Neural progenitor cell (in vitro differentiated cells): Measurements from ENCODE around the gene EAF2. TPM values are rescaled to one million over a fixed set of nuclear protein-coding genes. Genes with fewer than 3 reads are reported as not detected.

Experiments
- DNase-seq: peaks from one replicate; pipeline ENCODE4 v3.0.0-alpha.2; 2016; ENCODE audit warnings: low spot score
- H2AFZ ChIP-seq: fragments of 200-600 bp; sonication (generic); replicated peaks from 2 replicates; pipeline ENCODE4 v1.6.1; 2016; ENCODE audit warnings: antibody characterized with exemption
- H3F3A ChIP-seq: fragments of 200-600 bp; sonication (generic); 2 replicates; pipeline ENCODE4 v1.6.1; 2016; ENCODE audit warnings: antibody characterized with exemption, low read depth
- H3K27ac ChIP-seq: fragments of 200-600 bp; sonication (generic); 2 replicates; pipeline ENCODE4 v1.5.1; 2016; ENCODE audit warnings: mild to moderate bottlenecking
- H3K27me3 ChIP-seq: fragments of 200-600 bp; sonication (generic); 2 replicates; pipeline ENCODE4 v1.6.1; 2016; ENCODE audit warnings: mild to moderate bottlenecking, moderate library complexity
- H3K36me3 ChIP-seq: fragments of 200-600 bp; sonication (generic); 2 replicates; pipeline ENCODE4 v1.5.1; 2016
- H3K4me1 ChIP-seq: fragments of 200-600 bp; sonication (generic); 2 replicates; pipeline ENCODE4 v1.6.1; 2016; ENCODE audit warnings: mixed run types
- H3K4me2 ChIP-seq: fragments of 200-600 bp; sonication (generic); 2 replicates; pipeline ENCODE4 v1.6.1; 2016
- H3K4me3 ChIP-seq: fragments of 200-600 bp; sonication (generic); 2 replicates; pipeline ENCODE4 v1.5.1; 2016
- H3K79me2 ChIP-seq: fragments of 200-600 bp; sonication (generic); 2 replicates; pipeline ENCODE4 v1.6.1; 2016; ENCODE audit warnings: low read depth
- H3K9ac ChIP-seq: fragments of 200-600 bp; sonication (generic); 2 replicates; pipeline ENCODE4 v1.6.1; 2016
- H3K9me3 ChIP-seq: fragments of 200-600 bp; sonication (generic); 2 replicates; pipeline ENCODE4 v1.5.1; 2016; ENCODE audit warnings: low read depth
- H4K20me1 ChIP-seq: fragments of 200-600 bp; sonication (generic); 2 replicates; pipeline ENCODE4 v1.6.1; 2016; ENCODE audit warnings: low read depth
- H3K27ac Mint-ChIP-seq: 3 replicates; pipeline ENCODE4 v1.8.0; 2021; ENCODE audit warnings: mixed read lengths
- H3K27me3 Mint-ChIP-seq: 2 replicates; pipeline ENCODE4 v1.8.0; 2022; ENCODE audit warnings: low read depth, mild to moderate bottlenecking, inconsistent platforms, moderate library complexity, mixed read lengths; ENCODE audit not compliant: insufficient read depth
- H3K36me3 Mint-ChIP-seq: 3 replicates; pipeline ENCODE4 v1.8.0; 2021; ENCODE audit warnings: mixed read lengths
- H3K4me1 Mint-ChIP-seq: 3 replicates; pipeline ENCODE4 v1.8.0; 2021; ENCODE audit warnings: mixed read lengths
- H3K4me3 Mint-ChIP-seq: 3 replicates; pipeline ENCODE4 v1.8.0; 2021; ENCODE audit warnings: mild to moderate bottlenecking, moderate library complexity, mixed read lengths
- H3K9me3 Mint-ChIP-seq: 3 replicates; pipeline ENCODE4 v1.8.0; 2020; ENCODE audit warnings: mixed read lengths
- EZH2 ChIP-seq: fragments of 200-600 bp; sonication (generic); IDR thresholded peaks from 2 replicates; pipeline ENCODE4 v1.6.1; 2017; ENCODE audit warnings: antibody characterized with exemption, mild to moderate bottlenecking, moderate library complexity
- EZH2phosphoT487 ChIP-seq: fragments of 200-600 bp; sonication (generic); IDR thresholded peaks from 2 replicates; pipeline ENCODE4 v1.6.1; 2017; ENCODE audit warnings: antibody characterized with exemption
- total RNA-seq: library from RNA; depleted of rRNA; stranded (reverse); fragments of >200 nt; gene quantifications from 2 replicates; pipeline ENCODE4 v1.2.3, GENCODE V29; 2015; ENCODE audit warnings: low replicate concordance
- TF ChIP-seq, protein P1 (sequence below): fragments of 200-600 bp; sonication (generic); IDR thresholded peaks from 2 replicates; pipeline ENCODE4 v1.5.1; 2017; ENCODE audit warnings: antibody characterized with exemption, mild to moderate bottlenecking

The EAF2 gene
- total RNA-seq, 1 donor from 2014 or later: 8.5 TPM

DNA sequence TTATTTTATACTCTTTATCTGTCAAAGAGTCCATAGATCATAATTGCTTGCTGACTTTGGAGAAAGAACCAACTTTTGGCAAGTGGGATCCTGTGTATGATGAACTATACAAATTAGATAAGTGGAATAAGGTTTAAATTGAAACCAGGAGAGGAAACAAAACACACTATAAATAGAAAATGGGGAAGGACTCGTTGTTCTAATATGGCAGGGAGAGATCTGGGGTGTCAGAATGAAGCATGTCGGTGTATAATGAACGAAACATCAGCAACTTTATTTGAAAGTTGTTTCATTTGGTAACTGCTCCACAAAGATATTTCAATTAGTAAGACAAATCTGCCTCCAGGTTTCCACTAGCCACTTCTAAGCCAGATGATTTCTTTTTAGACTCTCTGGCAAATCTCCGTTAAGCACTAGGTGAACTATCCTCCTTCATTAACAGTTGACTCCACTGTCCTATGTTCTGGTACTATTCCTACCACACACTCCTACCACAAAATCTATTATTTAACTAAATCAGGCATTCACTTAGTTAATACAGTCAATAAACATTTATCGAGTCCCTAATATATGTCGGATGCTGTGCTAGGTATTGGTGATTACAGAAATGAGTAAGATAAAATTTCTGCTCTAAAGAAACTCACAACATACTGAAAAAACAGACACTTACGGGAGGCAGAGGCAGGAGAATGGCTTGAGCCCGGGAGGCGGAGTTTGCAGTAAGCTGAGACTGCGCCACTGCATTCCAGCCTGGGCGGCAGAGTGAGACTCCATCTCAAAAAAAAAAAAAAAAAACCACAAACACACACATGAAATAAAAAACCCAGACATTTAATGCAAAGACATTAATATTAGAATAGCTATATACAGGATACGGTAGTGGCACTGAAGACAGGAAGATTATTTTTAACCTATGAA lies 79.3 kb downstream of the EAF2 start:
- Histone ChIP-seq H3F3A (no peaks in the 10 kb centered on the region), H3K4me2 (peak overlapping the region; percentile 66), H3K27ac (no peak overlapping the region), H3K4me3 (no peak overlapping the region), H2AFZ (peak overlapping the region; percentile 83), H3K9me3 (no peaks in the 10 kb centered on the region), H3K27me3 (no peaks in the 10 kb centered on the region), H3K4me1 (peaks cover 28% of the 10 kb centered on the region), H3K79me2 (no peaks in the 10 kb centered on the region), H3K9ac (no peak overlapping the region), H4K20me1 (no peaks in the 10 kb centered on the region), H3K36me3 (no peaks in the 10 kb centered on the region)
- Mint-ChIP-seq H3K9me3 (no peaks in the 10 kb centered on the region), H3K4me1 (peaks cover 4% of the 10 kb centered on the region), H3K27me3 (no peaks in the 10 kb centered on the region), H3K4me3 (no peak overlapping the region), H3K27ac (no peak overlapping the region), H3K36me3 (peaks cover 2% of the 10 kb centered on the region)
- DNase-seq: peak; percentile 54
- TF ChIP-seq EZH2 (no peak), EZH2phosphoT487 (no peak)
- TF ChIP-seq, protein P1, sequence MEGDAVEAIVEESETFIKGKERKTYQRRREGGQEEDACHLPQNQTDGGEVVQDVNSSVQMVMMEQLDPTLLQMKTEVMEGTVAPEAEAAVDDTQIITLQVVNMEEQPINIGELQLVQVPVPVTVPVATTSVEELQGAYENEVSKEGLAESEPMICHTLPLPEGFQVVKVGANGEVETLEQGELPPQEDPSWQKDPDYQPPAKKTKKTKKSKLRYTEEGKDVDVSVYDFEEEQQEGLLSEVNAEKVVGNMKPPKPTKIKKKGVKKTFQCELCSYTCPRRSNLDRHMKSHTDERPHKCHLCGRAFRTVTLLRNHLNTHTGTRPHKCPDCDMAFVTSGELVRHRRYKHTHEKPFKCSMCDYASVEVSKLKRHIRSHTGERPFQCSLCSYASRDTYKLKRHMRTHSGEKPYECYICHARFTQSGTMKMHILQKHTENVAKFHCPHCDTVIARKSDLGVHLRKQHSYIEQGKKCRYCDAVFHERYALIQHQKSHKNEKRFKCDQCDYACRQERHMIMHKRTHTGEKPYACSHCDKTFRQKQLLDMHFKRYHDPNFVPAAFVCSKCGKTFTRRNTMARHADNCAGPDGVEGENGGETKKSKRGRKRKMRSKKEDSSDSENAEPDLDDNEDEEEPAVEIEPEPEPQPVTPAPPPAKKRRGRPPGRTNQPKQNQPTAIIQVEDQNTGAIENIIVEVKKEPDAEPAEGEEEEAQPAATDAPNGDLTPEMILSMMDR: no peak

DNA sequence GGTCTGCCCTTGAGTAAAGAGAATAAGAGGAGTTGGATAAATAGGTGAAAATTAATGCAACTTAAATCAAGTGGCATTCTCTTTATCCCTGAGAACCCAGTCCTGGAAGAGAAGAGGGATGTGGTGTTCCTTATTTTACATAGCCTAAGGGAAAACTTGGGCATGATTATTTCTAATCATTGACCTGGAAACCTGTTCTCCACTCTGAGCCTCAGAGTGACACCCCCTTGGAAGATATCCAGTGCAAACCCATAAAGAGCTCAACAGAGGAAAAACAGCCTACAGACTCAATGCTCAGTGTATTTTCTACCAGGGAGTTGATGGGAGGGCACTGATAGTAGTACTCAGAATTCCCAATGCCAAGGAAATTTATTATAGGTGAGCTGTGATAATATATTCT lies 81.2 kb downstream of the EAF2 start:
- DNase-seq: no peak
- no peaks in the 10 kb centered on the region for H3K79me2 ChIP-seq

DNA sequence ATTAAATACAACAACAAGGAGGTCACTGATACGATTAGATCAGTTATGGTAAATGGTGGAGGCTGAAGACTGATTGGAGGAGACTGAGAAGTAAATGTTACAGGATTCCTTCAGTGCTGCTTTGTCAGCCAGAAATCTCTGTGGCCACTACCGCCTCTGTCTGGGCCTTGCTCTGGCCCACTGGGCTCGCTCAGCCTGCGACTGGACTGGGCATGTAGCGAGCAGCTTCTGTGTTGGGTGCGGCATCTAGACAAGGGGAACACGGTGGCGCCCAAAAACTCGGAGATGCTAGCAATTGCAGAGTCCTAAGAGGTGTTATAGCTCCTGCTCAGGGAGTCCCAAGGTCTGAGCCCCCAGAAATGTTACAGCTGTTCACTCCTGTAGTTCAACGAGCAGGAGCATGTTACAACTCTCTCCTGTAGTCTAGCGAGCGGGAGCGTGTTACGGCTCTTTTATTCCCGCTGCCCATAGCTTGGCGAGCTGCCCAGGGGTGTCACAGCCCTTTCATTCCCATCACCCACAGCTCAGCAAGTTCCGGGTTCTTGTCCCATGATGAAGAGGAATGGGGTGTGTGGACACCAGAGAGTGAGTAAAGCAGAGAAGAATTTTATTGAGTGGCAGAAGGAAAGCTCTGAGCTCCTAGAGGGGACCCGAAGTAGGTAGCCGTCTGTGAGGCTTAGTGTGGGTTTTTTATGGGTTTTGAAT lies 83.9 kb downstream of the EAF2 start:
- no peak overlapping the region for H3K4me3 Mint-ChIP-seq
- no peak overlapping the region for H3K27ac Mint-ChIP-seq

More for the DNA sequence above, 81.2 kb downstream of the EAF2 start:
- Mint-ChIP-seq H3K27ac (no peak overlapping the region), H3K36me3 (no peaks in the 10 kb centered on the region), H3K4me1 (peaks cover 4% of the 10 kb centered on the region), H3K9me3 (no peaks in the 10 kb centered on the region), H3K4me3 (no peak overlapping the region), H3K27me3 (no peaks in the 10 kb centered on the region)
- no peak for TF ChIP-seq EZH2phosphoT487
- no peak for TF ChIP-seq EZH2
- TF ChIP-seq, protein P1: no peak
- H3K4me2 ChIP-seq: no peak overlapping the region
- H2AFZ ChIP-seq: no peak overlapping the region
- no peaks in the 10 kb centered on the region for H3K9me3 ChIP-seq
- no peaks in the 10 kb centered on the region for H4K20me1 ChIP-seq
- H3K27ac ChIP-seq: no peak overlapping the region
- H3K36me3 ChIP-seq: no peaks in the 10 kb centered on the region
- no peak overlapping the region for H3K4me3 ChIP-seq
- H3K4me1 ChIP-seq: peaks cover 28% of the 10 kb centered on the region
- H3F3A ChIP-seq: no peaks in the 10 kb centered on the region
- no peak overlapping the region for H3K9ac ChIP-seq
- no peaks in the 10 kb centered on the region for H3K27me3 ChIP-seq

More for the DNA sequence above, 83.9 kb downstream of the EAF2 start:
- Histone ChIP-seq H3K4me2 (no peak overlapping the region), H2AFZ (no peak overlapping the region), H3K27me3 (no peaks in the 10 kb centered on the region), H3K9ac (no peak overlapping the region), H3K27ac (no peak overlapping the region), H3K36me3 (no peaks in the 10 kb centered on the region), H3K4me3 (no peak overlapping the region), H3F3A (no peaks in the 10 kb centered on the region), H4K20me1 (no peaks in the 10 kb centered on the region), H3K4me1 (peaks cover 26% of the 10 kb centered on the region), H3K9me3 (no peaks in the 10 kb centered on the region), H3K79me2 (no peaks in the 10 kb centered on the region)
- Mint-ChIP-seq H3K9me3 (no peaks in the 10 kb centered on the region), H3K4me1 (peaks cover 4% of the 10 kb centered on the region), H3K27me3 (no peaks in the 10 kb centered on the region), H3K36me3 (no peaks in the 10 kb centered on the region)
- TF ChIP-seq EZH2phosphoT487 (no peak), EZH2 (no peak)
- TF ChIP-seq, protein P1: no peak
- DNase-seq: no peak
